Ovary (tissue), 9 donors: Measurements from ENCODE around the gene HHEX. TPM values are rescaled to one million over a fixed set of nuclear protein-coding genes. Genes with fewer than 3 reads are reported as not detected.

ENCODE experiments used
- DNase-seq, 5 donors: peaks; one replicate each; pipeline ENCODE4 v3.0.0-alpha.2; 2019 to 2020
- H3K27ac ChIP-seq, 2 donors: fragments of 200-600 bp; one replicate each; pipeline versions ENCODE4 v1.5.1 to v1.8.0; 2019 to 2022
- H3K27me3 ChIP-seq: fragments of 200-600 bp; one replicate; pipeline ENCODE4 v1.8.0; 2022
- H3K36me3 ChIP-seq: fragments of 200-600 bp; sonication (generic); one replicate; pipeline ENCODE4 v1.5.1; 2019
- H3K4me1 ChIP-seq: one replicate; pipeline ENCODE4 v1.8.1; 2013; ENCODE audit warnings: mild to moderate bottlenecking, moderate library complexity; ENCODE audit not compliant: insufficient read depth
- H3K4me3 ChIP-seq: fragments of 200-600 bp; sonication (generic); one replicate; pipeline ENCODE4 v1.5.1; 2017
- H3K9me3 ChIP-seq, 2 donors: fragments of 200-600 bp in 1 of 2; sonication (generic) in 1 of 2; one replicate each; pipeline versions ENCODE4 v1.5.1 to v1.8.1; 2013 to 2019; ENCODE audit warnings: mild to moderate bottlenecking in 1 of 2, moderate library complexity in 1 of 2
- EP300 ChIP-seq: sonication (generic); formaldehyde crosslinking; IDR thresholded peaks from one replicate; pipeline ENCODE4 v1.6.1; 2017; ENCODE audit warnings: antibody characterized with exemption
- POLR2A ChIP-seq: fragments of 450-650 bp; IDR thresholded peaks from one replicate; pipeline ENCODE4 v1.6.1; 2017; ENCODE audit warnings: antibody characterized with exemption, mild to moderate bottlenecking, moderate library complexity
- WGBS, 3 donors: extraction: QIAGEN DNeasy Blood & Tissue Kit in 1 of 3; methylation state at CpG; one replicate each; pipeline versions ENCODE4 v1.1.5 to v1.1.7; 2013 to 2017; 5-methylcytosine and 5-hydroxymethylcytosine counted together
- intact Hi-C, 4 donors: fragments of 100-400 bp; cut with DNase I; formaldehyde crosslinking; loops; one replicate each; pipeline versions ENCODE4 v1.11.0 to v1.15.1; 2022 to 2023
- polyA plus RNA-seq, 2 donors: library from polyadenylated mRNA; stranded (reverse); fragments of 200-250 nt in 1 of 2; fragments of 350-450 nt in 1 of 2; fragmentation: Illumina TruSeq in 1 of 2; extraction: RNeasy Lipid Tissue Mini Kit (QIAGEN cat#74804) in 1 of 2; gene quantifications; one replicate each; pipeline ENCODE4 v1.2.3, GENCODE V29; 2013 to 2014
- total RNA-seq, 7 donors: library from RNA; depleted of rRNA in 2 of 7; stranded (reverse); fragments of >200 nt in 2 of 7; fragmentation: NEBNext Ultra II Directional in 3 of 7; extraction: Animal tissue kit (Norgen Biotek cat#: 25700) in 3 of 7; gene quantifications; one replicate each; pipeline versions ENCODE4 v1.1.0 to v1.2.4, GENCODE V29; 2016 to 2023
- TF ChIP-seq, protein P1 (sequence below), 3 donors: fragments of 450-650 bp in 2 of 3; fragments of 200-600 bp in 1 of 3; IDR thresholded peaks; one replicate each; pipeline versions ENCODE4 v1.5.1 to v1.8.0; 2016 to 2022; ENCODE audit warnings: antibody characterized with exemption in 3 of 3, mild to moderate bottlenecking in 1 of 3
- donor health status: DM: no; HTN: no; CAD: no; lungs with moderate emphysema.
- donor health status: DM: no; HTN: no; CAD: no.
- donor health status: Bipolar disorder and iron deficiency.
- donor health status: DM: yes; HTN: yes; CAD: no.
- donor health status: DM: no; HTN: no; CAD: no.
- donor health status: DM: yes; HTN: yes; CAD: no.

Gene HHEX
- total and polyA plus RNA-seq, 9 donors: 2.1 to 14.6 (median 4.2) TPM

- Histone ChIP-seq H3K4me1 (no peaks in the 10 kb centered on the region), H3K9me3 (no peaks in the 10 kb centered on the region), H3K4me3 (no peak overlapping the region), H3K27ac (no peak overlapping the region), H3K27me3 (no peaks in the 10 kb centered on the region), H3K36me3 (no peaks in the 10 kb centered on the region)
- no peak for TF ChIP-seq POLR2A
- TF ChIP-seq, protein P1, sequence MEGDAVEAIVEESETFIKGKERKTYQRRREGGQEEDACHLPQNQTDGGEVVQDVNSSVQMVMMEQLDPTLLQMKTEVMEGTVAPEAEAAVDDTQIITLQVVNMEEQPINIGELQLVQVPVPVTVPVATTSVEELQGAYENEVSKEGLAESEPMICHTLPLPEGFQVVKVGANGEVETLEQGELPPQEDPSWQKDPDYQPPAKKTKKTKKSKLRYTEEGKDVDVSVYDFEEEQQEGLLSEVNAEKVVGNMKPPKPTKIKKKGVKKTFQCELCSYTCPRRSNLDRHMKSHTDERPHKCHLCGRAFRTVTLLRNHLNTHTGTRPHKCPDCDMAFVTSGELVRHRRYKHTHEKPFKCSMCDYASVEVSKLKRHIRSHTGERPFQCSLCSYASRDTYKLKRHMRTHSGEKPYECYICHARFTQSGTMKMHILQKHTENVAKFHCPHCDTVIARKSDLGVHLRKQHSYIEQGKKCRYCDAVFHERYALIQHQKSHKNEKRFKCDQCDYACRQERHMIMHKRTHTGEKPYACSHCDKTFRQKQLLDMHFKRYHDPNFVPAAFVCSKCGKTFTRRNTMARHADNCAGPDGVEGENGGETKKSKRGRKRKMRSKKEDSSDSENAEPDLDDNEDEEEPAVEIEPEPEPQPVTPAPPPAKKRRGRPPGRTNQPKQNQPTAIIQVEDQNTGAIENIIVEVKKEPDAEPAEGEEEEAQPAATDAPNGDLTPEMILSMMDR (IDR thresholded peaks at IDR 0.05): no peak
- TF ChIP-seq EP300: no peak
- no peak for DNase-seq
- intact Hi-C loops: no loop called here
These were observed 32.6 kb downstream of the HHEX start for GRCh38 chr10:92722349-92722748.

GRCh38 chr10:92727141-92727540 lies 37.4 kb downstream of the HHEX start:
- Histone ChIP-seq H3K27me3 (no peaks in the 10 kb centered on the region), H3K36me3 (no peaks in the 10 kb centered on the region), H3K4me1 (no peaks in the 10 kb centered on the region), H3K27ac (no peak overlapping the region), H3K4me3 (no peak overlapping the region), H3K9me3 (no peaks in the 10 kb centered on the region)
- no peak for DNase-seq
- TF ChIP-seq POLR2A: no peak
- WGBS, 3 donors: 78 to 83% (median 83%) methylated on average over 6 of the region's 6 CpGs
- intact Hi-C loops: no loop called here

DNA sequence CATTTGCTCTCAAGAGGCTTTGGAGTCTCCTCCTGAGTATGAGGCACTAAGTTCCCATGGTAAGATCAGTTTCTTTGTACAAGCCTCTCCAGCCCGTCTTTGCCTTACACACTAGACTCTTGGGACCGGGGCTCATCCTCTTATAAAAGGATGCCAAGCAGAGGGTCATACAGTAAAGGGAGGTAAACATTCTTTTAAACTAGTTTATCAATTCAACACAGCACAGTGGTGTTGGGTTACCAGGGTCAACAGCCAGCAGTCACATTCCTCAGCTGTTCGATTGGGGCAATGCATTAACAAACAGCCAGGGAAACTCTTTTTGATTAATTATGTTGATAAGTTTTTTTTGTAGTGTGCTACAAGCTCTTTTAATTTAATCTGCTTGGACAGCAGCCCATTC lies 37.8 kb downstream of the HHEX start:
- H3K4me3 ChIP-seq: no peak overlapping the region
- H3K27ac ChIP-seq: no peak overlapping the region
- no peaks in the 10 kb centered on the region for H3K36me3 ChIP-seq
- no peak for DNase-seq
- H3K4me1 ChIP-seq: no peaks in the 10 kb centered on the region
- no peak for TF ChIP-seq EP300
- TF ChIP-seq, protein P1 (IDR thresholded peaks at IDR 0.05): no peak
- no peak for TF ChIP-seq POLR2A
- H3K27me3 ChIP-seq: no peaks in the 10 kb centered on the region
- no peaks in the 10 kb centered on the region for H3K9me3 ChIP-seq
- 29 to 53% (median 40%) methylated on average over 3 of the region's 3 CpGs for WGBS, 3 donors
- intact Hi-C loops: no loop called here

- TF ChIP-seq EP300: no peak
- TF ChIP-seq, protein P1 (IDR thresholded peaks at IDR 0.05): no peak
- no peak for TF ChIP-seq POLR2A
- Histone ChIP-seq H3K36me3 (no peaks in the 10 kb centered on the region), H3K27ac (no peak overlapping the region), H3K27me3 (no peaks in the 10 kb centered on the region), H3K4me3 (no peak overlapping the region), H3K4me1 (no peaks in the 10 kb centered on the region), H3K9me3 (no peaks in the 10 kb centered on the region)
- WGBS, 3 donors: 55 to 72% (median 59%) methylated on average over 2 of the region's 2 CpGs
- DNase-seq: no peak
- intact Hi-C loops: no loop called here
These were observed 40.1 kb downstream of the HHEX start for GRCh38 chr10:92729886-92730285.

DNA sequence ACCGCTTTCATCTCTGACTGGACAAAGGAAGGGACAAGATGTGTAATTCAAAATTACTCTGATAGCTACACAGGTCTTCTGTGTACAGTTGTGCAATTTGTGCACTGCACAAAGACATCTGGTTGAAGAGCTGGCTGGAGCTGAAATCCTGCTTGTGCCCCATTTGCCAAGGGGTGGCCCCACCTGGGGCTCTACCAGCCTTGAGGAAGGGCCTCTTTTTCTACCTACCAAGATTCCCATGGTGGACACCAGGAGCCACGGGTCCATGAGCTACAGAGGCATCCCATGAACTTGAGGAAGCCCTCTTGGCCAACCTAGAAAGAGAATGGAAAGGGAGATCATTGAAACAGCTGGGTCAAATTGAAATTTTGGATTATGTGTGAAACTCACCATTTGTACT lies 43.2 kb downstream of the HHEX start:
- Histone ChIP-seq H3K4me1 (no peaks in the 10 kb centered on the region), H3K9me3 (no peaks in the 10 kb centered on the region), H3K36me3 (no peaks in the 10 kb centered on the region), H3K4me3 (no peak overlapping the region), H3K27me3 (no peaks in the 10 kb centered on the region), H3K27ac (no peak overlapping the region)
- TF ChIP-seq EP300 (no peak), POLR2A (no peak)
- TF ChIP-seq, protein P1 (IDR thresholded peaks at IDR 0.05): no peak
- intact Hi-C loops: no loop called here
- no peak for DNase-seq
- 79 to 82% (median 82%) methylated on average over 2 of the region's 2 CpGs for WGBS, 3 donors
